ENCODE data around the gene DCXR. TPM values are rescaled to one million over a fixed set of nuclear protein-coding genes. Genes with fewer than 3 reads are reported as not detected.

DCXR gene
- total and polyA plus RNA-seq, 2 donors (not counting 3 experiments of a cell fraction or from before 2014, with no cell fraction given), result 93.0 to 178 TPM

GRCh38 chr17:82035956-82036633 lies 1.4 kb downstream of the DCXR start:
- H3K4me3 ChIP-seq (replicated peaks in 1 of 3; ENCODE audit: insufficient read depth in 1 of 3, low read depth in 1 of 3, low read length in 3 of 3), result no peak overlapping the region
- H3K9me1 ChIP-seq (replicated peaks; ENCODE audit: control insufficient read depth, extremely low read depth, insufficient read depth, low read length), result no peaks in the 10 kb centered on the region
- peak overlapping the region; percentile 78 for H3K9ac ChIP-seq (replicated peaks; ENCODE audit: extremely low read depth, insufficient read depth, low read length)
- H3K4me2 ChIP-seq (ENCODE audit: insufficient read depth, low read length), result peak overlapping the region; percentile 67
- no peaks in the 10 kb centered on the region for H3K9me3 ChIP-seq (replicated peaks; ENCODE audit: control insufficient read depth, insufficient read depth, low read length)
- no peaks in the 10 kb centered on the region for H3K27me3 ChIP-seq (ENCODE audit: control insufficient read depth in 2 of 2, insufficient read depth in 2 of 2, low read length in 2 of 2)
- TSS peak; percentile 72 for BruUV-seq (replicated peaks)
- intact Hi-C loops (cut with micrococcal nuclease) (loop anchor here (2.0 to 10.0 kb wide), 3 partner anchors 17 to 379 kb away; partner anchors contain the start of genes HEXD and OGFOD3), dilution Hi-C loops (cut with MboI; ENCODE audit: extremely low pct_ligation_motif_present, low sequenced_read_pairs) (no loop called here)
- H3K79me2 ChIP-seq (ENCODE audit: control insufficient read depth, insufficient read depth, low read length), result peaks cover 7% of the 10 kb centered on the region
- TF ChIP-seq MAX (IDR thresholded peaks at IDR 0.05; ENCODE audit: insufficient read depth, insufficient read length) (no peak), JUN (IDR thresholded peaks at IDR 0.05; ENCODE audit: borderline replicate concordance, insufficient read depth, insufficient read length, low read depth) (no peak)
- CTCF ChIA-PET, result interaction anchor here (1.1 kb wide), 1 partner anchor 13 kb away, joined by 6 read pairs; the partner anchor contains the start of genes CENPX and LRRC45
- no peak for DNase-seq (ENCODE audit: low read depth, low spot score)
- no peak overlapping the region for H2AFZ ChIP-seq (ENCODE audit: low read depth, low read length)
- no peak for FAIRE-seq
- no peak overlapping the region for H3K27ac ChIP-seq (ENCODE audit: insufficient read depth, low read depth, low read length)
- no peaks in the 10 kb centered on the region for H3K36me3 ChIP-seq (ENCODE audit: control insufficient read depth in 2 of 2, extremely low read depth in 1 of 2, insufficient read depth in 2 of 2, low read length in 2 of 2)
- no peaks in the 10 kb centered on the region for H4K20me1 ChIP-seq (replicated peaks; ENCODE audit: control insufficient read depth, extremely low read depth, insufficient read depth, low read length)
- peaks cover 13% of the 10 kb centered on the region for H3K4me1 ChIP-seq (ENCODE audit: control insufficient read depth, extremely low read depth, insufficient read depth, low read length)
- POLR2A ChIA-PET, result no interaction called here

GRCh38 chr17:82035488-82035887 lies 2.0 kb downstream of the DCXR start:
- no peaks in the 10 kb centered on the region for H3K36me3 ChIP-seq (ENCODE audit: control insufficient read depth in 2 of 2, extremely low read depth in 1 of 2, insufficient read depth in 2 of 2, low read length in 2 of 2)
- H3K9me3 ChIP-seq (replicated peaks; ENCODE audit: control insufficient read depth, insufficient read depth, low read length), result no peaks in the 10 kb centered on the region
- H3K27me3 ChIP-seq (ENCODE audit: control insufficient read depth in 2 of 2, insufficient read depth in 2 of 2, low read length in 2 of 2), result no peaks in the 10 kb centered on the region
- H3K79me2 ChIP-seq (ENCODE audit: control insufficient read depth, insufficient read depth, low read length), result peaks cover 7% of the 10 kb centered on the region
- DNase-seq (ENCODE audit: low read depth, low spot score) (no peak), FAIRE-seq (peak; percentile 21)
- no TSS peak for BruUV-seq (replicated peaks)
- H4K20me1 ChIP-seq (replicated peaks; ENCODE audit: control insufficient read depth, extremely low read depth, insufficient read depth, low read length), result no peaks in the 10 kb centered on the region
- no peak overlapping the region for H2AFZ ChIP-seq (ENCODE audit: low read depth, low read length)
- dilution Hi-C loops (cut with MboI; ENCODE audit: extremely low pct_ligation_motif_present, low sequenced_read_pairs) (no loop called here), intact Hi-C loops (cut with micrococcal nuclease) (loop anchor here (10.0 kb wide), 2 partner anchors 199 to 379 kb away; partner anchors contain the start of genes HEXD and OGFOD3)
- ChIA-PET CTCF (interaction anchor here (1.1 kb wide), 1 partner anchor 12 kb away, joined by 6 read pairs; the partner anchor contains the start of genes CENPX and LRRC45), POLR2A (no interaction called here)
- no peak overlapping the region for H3K4me2 ChIP-seq (ENCODE audit: insufficient read depth, low read length)
- no peak overlapping the region for H3K4me3 ChIP-seq (replicated peaks in 1 of 3; ENCODE audit: insufficient read depth in 1 of 3, low read depth in 1 of 3, low read length in 3 of 3)
- TF ChIP-seq POLR2A (IDR thresholded peaks at IDR 0.05; ENCODE audit: low read depth, low read length) (no peak), CTCF (IDR thresholded peaks at IDR 0.05; ENCODE audit: extremely low read depth in 1 of 2, insufficient read depth in 1 of 2, low read depth in 1 of 2, low read length in 2 of 2) (no peak), JUN (IDR thresholded peaks at IDR 0.05; ENCODE audit: borderline replicate concordance, insufficient read depth, insufficient read length, low read depth) (no peak), FOS (IDR thresholded peaks at IDR 0.05; ENCODE audit: borderline replicate concordance, insufficient read depth, low read length) (no peak), EZH2 (IDR thresholded peaks at IDR 0.05; ENCODE audit: borderline replicate concordance, low read depth, low read length, severe bottlenecking) (no peak)
- H3K9me1 ChIP-seq (replicated peaks; ENCODE audit: control insufficient read depth, extremely low read depth, insufficient read depth, low read length), result no peaks in the 10 kb centered on the region
- H3K9ac ChIP-seq (replicated peaks; ENCODE audit: extremely low read depth, insufficient read depth, low read length), result no peak overlapping the region
- H3K4me1 ChIP-seq (ENCODE audit: control insufficient read depth, extremely low read depth, insufficient read depth, low read length), result peaks cover 16% of the 10 kb centered on the region
- H3K27ac ChIP-seq (ENCODE audit: insufficient read depth, low read depth, low read length), result no peak overlapping the region

All from endothelial cell of umbilical vein (primary cell).